Ascending aorta (tissue), 2 donors: Measurements from ENCODE around the gene ANKRD42. TPM values are rescaled to one million over a fixed set of nuclear protein-coding genes. Genes with fewer than 3 reads are reported as not detected.

Source experiments
- DNase-seq, 2 donors: peaks; one replicate each; pipeline ENCODE4 v3.0.0-alpha.2; 2019; ENCODE audit warnings: low spot score in 2 of 2
- H3K27ac ChIP-seq, 2 donors: fragments of 200-600 bp; sonication (generic); one replicate each; pipeline ENCODE4 v1.5.1; 2016 to 2017; ENCODE audit warnings: mild to moderate bottlenecking in 1 of 2
- H3K27me3 ChIP-seq: fragments of 200-600 bp; sonication (generic); one replicate; pipeline ENCODE4 v1.5.1; 2017
- H3K36me3 ChIP-seq, 2 donors: fragments of 200-600 bp; sonication (generic); one replicate each; pipeline ENCODE4 v1.5.1; 2016
- H3K4me1 ChIP-seq, 2 donors: fragments of 200-600 bp; sonication (generic); one replicate each; pipeline ENCODE4 v1.5.1; 2016 to 2017; ENCODE audit warnings: mild to moderate bottlenecking in 1 of 2
- H3K4me3 ChIP-seq, 2 donors: fragments of 200-600 bp; sonication (generic); one replicate each; pipeline ENCODE4 v1.5.1; 2016 to 2017; ENCODE audit warnings: mild to moderate bottlenecking in 1 of 2
- H3K9me3 ChIP-seq, 2 donors: fragments of 200-600 bp; sonication (generic); one replicate each; pipeline ENCODE4 v1.5.1; 2016
- CTCF ChIP-seq, 3 experiments: fragments of 200-600 bp in 2 of 3; fragments of 450-650 bp in 1 of 3; sonication (generic) in 2 of 3; IDR thresholded peaks; one replicate each; pipeline ENCODE4 v1.5.1; 2016 to 2019; ENCODE audit warnings: antibody characterized with exemption in 3 of 3, mild to moderate bottlenecking in 1 of 3, moderate library complexity in 1 of 3
- intact Hi-C: fragments of 100-400 bp; cut with DNase I; formaldehyde crosslinking; loops from one replicate; pipeline ENCODE4 v1.15.1; 2023
- total RNA-seq: library from RNA; depleted of rRNA; stranded (reverse); fragments of >200 nt; gene quantifications from one replicate; pipeline ENCODE4 v1.1.0, GENCODE V29; 2016

The ANKRD42 gene
- 25.1 TPM for total RNA-seq

GRCh38 chr11:83193315-83194280 is at the start of gene ANKRD42:
Gene ANKRD42 (plus strand): TSS chr11:83193712. CDS start chr11:83194671, 959 bp downstream.
- H3K4me3 ChIP-seq: peak within 1 kb of the TSS; percentile 73 to 93
- no peak for TF ChIP-seq CTCF (IDR thresholded peaks at IDR 0.05)
- H3K27me3 ChIP-seq: no peaks in the 10 kb centered on the region

GRCh38 chr11:83147895-83148294 is 45.6 kb upstream of the ANKRD42 start:
- Histone ChIP-seq H3K36me3 (no peaks in the 10 kb centered on the region), H3K4me1 (no peaks in the 10 kb centered on the region), H3K27me3 (no peaks in the 10 kb centered on the region), H3K9me3 (no peaks in the 10 kb centered on the region), H3K4me3 (no peak overlapping the region), H3K27ac (no peak overlapping the region)
- no peak for DNase-seq
- intact Hi-C loops: no loop called here
- no peak for TF ChIP-seq CTCF (IDR thresholded peaks at IDR 0.05)

More at GRCh38 chr11:83193315-83194280, at the start of gene ANKRD42:
- peak; percentile 78 to 97 for DNase-seq
- H3K9me3 ChIP-seq: no peaks in the 10 kb centered on the region
- intact Hi-C loops: loop anchor here (1.0 kb wide), 4 partner anchors 36 to 292 kb away; partner anchors contain the start of genes CCDC90B, DDIAS, PCF11 and RAB30
- H3K36me3 ChIP-seq: peaks cover 22 to 35% of the 10 kb centered on the region in 2 donors
- H3K27ac ChIP-seq: peak within 1 kb of the TSS; percentile 86 to 92
- peaks cover 4 to 23% of the 10 kb centered on the region in 2 donors for H3K4me1 ChIP-seq

GRCh38 chr11:83150450-83150849 is 43.1 kb upstream of the ANKRD42 start:
- no peak overlapping the region for H3K4me3 ChIP-seq
- H3K27me3 ChIP-seq: no peaks in the 10 kb centered on the region
- H3K4me1 ChIP-seq: peaks cover 0 to under 1% of the 10 kb centered on the region in 2 donors
- TF ChIP-seq CTCF (IDR thresholded peaks at IDR 0.05): no peak
- no peaks in the 10 kb centered on the region for H3K9me3 ChIP-seq
- H3K36me3 ChIP-seq: no peaks in the 10 kb centered on the region
- no peak for DNase-seq
- H3K27ac ChIP-seq: no peak overlapping the region
- intact Hi-C loops: loop anchor here (10.0 kb wide), 1 partner anchor 426 kb away; no protein-coding TSS in a partner anchor

GRCh38 chr11:83151274-83151977 is 42.1 kb upstream of the ANKRD42 start:
- H3K27ac ChIP-seq: no peak overlapping the region
- no peaks in the 10 kb centered on the region for H3K36me3 ChIP-seq
- no peak for DNase-seq
- H3K4me1 ChIP-seq: peaks cover 0 to 6% of the 10 kb centered on the region in 2 donors
- no peak for TF ChIP-seq CTCF (IDR thresholded peaks at IDR 0.05)
- H3K27me3 ChIP-seq: no peaks in the 10 kb centered on the region
- H3K9me3 ChIP-seq: no peaks in the 10 kb centered on the region
- H3K4me3 ChIP-seq: no peak overlapping the region
- intact Hi-C loops: loop anchor here (10.0 kb wide), 1 partner anchor 427 kb away; no protein-coding TSS in a partner anchor

GRCh38 chr11:83152264-83152663 is 41.2 kb upstream of the ANKRD42 start:
- Histone ChIP-seq H3K27ac (no peak overlapping the region), H3K27me3 (no peaks in the 10 kb centered on the region), H3K9me3 (no peaks in the 10 kb centered on the region), H3K4me1 (peaks cover 0 to 6% of the 10 kb centered on the region in 2 donors), H3K4me3 (no peak overlapping the region), H3K36me3 (no peaks in the 10 kb centered on the region)
- intact Hi-C loops: loop anchor here (10.0 kb wide), 1 partner anchor 427 kb away; no protein-coding TSS in a partner anchor
- no peak for DNase-seq
- no peak for TF ChIP-seq CTCF (IDR thresholded peaks at IDR 0.05)
